ENCODE data around the gene ACADVL. TPM values are rescaled to one million over a fixed set of nuclear protein-coding genes. Genes with fewer than 3 reads are reported as not detected.

The ACADVL gene
- polyA plus RNA-seq, 1 experiment: 217 TPM

- no peak overlapping the region for H3K4me3 ChIP-seq (ENCODE audit: low read depth, low read length)
- no peaks in the 10 kb centered on the region for H3K9me3 ChIP-seq (ENCODE audit: control insufficient read depth, insufficient read depth, low read length)
- POLR2A ChIA-PET: no interaction called here
- no peaks in the 10 kb centered on the region for H3K27me3 ChIP-seq (ENCODE audit: control insufficient read depth, insufficient read depth, low read length)
- no peak overlapping the region for H3K27ac ChIP-seq (ENCODE audit: low read depth, low read length)
- no peak for TF ChIP-seq CTCF (IDR thresholded peaks at IDR 0.05; ENCODE audit: low read depth, low read length)
- DNase-seq (ENCODE audit: low read depth, low spot score): no peak
- CTCF ChIA-PET: interaction anchor here (0.6 to 0.7 kb wide), 2 partner anchors 405 to 1226 kb away, joined by 4 to 5 read pairs; no protein-coding TSS in a partner anchor
These were observed 35.6 kb upstream of the ACADVL start for GRCh38 chr17:7184091-7184488.

GRCh38 chr17:7184647-7185046 is 35.1 kb upstream of the ACADVL start:
- no peak for TF ChIP-seq CTCF (IDR thresholded peaks at IDR 0.05; ENCODE audit: low read depth, low read length)
- H3K27me3 ChIP-seq (ENCODE audit: control insufficient read depth, insufficient read depth, low read length): no peaks in the 10 kb centered on the region
- H3K27ac ChIP-seq (ENCODE audit: low read depth, low read length): no peak overlapping the region
- ChIA-PET POLR2A (no interaction called here), CTCF (interaction anchor here (0.7 to 1.2 kb wide), 2 partner anchors 139 to 1225 kb away, joined by 4 to 5 read pairs; no protein-coding TSS in a partner anchor)
- H3K9me3 ChIP-seq (ENCODE audit: control insufficient read depth, insufficient read depth, low read length): no peaks in the 10 kb centered on the region
- H3K4me3 ChIP-seq (ENCODE audit: low read depth, low read length): no peak overlapping the region
- DNase-seq (ENCODE audit: low read depth, low spot score): no peak

- Histone ChIP-seq H3K4me3 (ENCODE audit: low read depth, low read length) (no peak overlapping the region), H3K9me3 (ENCODE audit: control insufficient read depth, insufficient read depth, low read length) (no peaks in the 10 kb centered on the region), H3K27ac (ENCODE audit: low read depth, low read length) (no peak overlapping the region), H3K27me3 (ENCODE audit: control insufficient read depth, insufficient read depth, low read length) (no peaks in the 10 kb centered on the region)
- peak; percentile 39 for TF ChIP-seq CTCF (IDR thresholded peaks at IDR 0.05; ENCODE audit: low read depth, low read length)
- DNase-seq (ENCODE audit: low read depth, low spot score): no peak
- ChIA-PET CTCF (interaction anchor here (0.7 to 1.0 kb wide), 2 partner anchors 8 to 140 kb away, joined by 3 read pairs; no protein-coding TSS in a partner anchor), POLR2A (interaction anchor here (0.7 kb wide), 1 partner anchor 13 kb away, joined by 3 read pairs; no protein-coding TSS in a partner anchor)
These were observed 33.5 kb upstream of the ACADVL start for GRCh38 chr17:7186241-7186640.

GRCh38 chr17:7190276-7190917 is 29.3 kb upstream of the ACADVL start:
- POLR2A ChIA-PET: interaction anchor here (0.6 kb wide), 1 partner anchor 61 kb away, joined by 3 read pairs; the partner anchor contains the start of genes CTDNEP1 and ELP5
- no peak for TF ChIP-seq CTCF (IDR thresholded peaks at IDR 0.05; ENCODE audit: low read depth, low read length)
- Histone ChIP-seq H3K27ac (ENCODE audit: low read depth, low read length) (no peak overlapping the region), H3K27me3 (ENCODE audit: control insufficient read depth, insufficient read depth, low read length) (no peaks in the 10 kb centered on the region), H3K4me3 (ENCODE audit: low read depth, low read length) (no peak overlapping the region), H3K9me3 (ENCODE audit: control insufficient read depth, insufficient read depth, low read length) (no peaks in the 10 kb centered on the region)
- no peak for DNase-seq (ENCODE audit: low read depth, low spot score)
- CTCF ChIA-PET: interaction anchor here (0.7 to 1.1 kb wide), 2 partner anchors 13 to 137 kb away, joined by 5 to 8 read pairs; no protein-coding TSS in a partner anchor

GRCh38 chr17:7191069-7191468 is 28.7 kb upstream of the ACADVL start:
- H3K9me3 ChIP-seq (ENCODE audit: control insufficient read depth, insufficient read depth, low read length): no peaks in the 10 kb centered on the region
- H3K4me3 ChIP-seq (ENCODE audit: low read depth, low read length): no peak overlapping the region
- H3K27ac ChIP-seq (ENCODE audit: low read depth, low read length): no peak overlapping the region
- CTCF ChIA-PET: interaction anchor here (0.7 to 1.1 kb wide), 2 partner anchors 14 to 138 kb away, joined by 5 to 8 read pairs; no protein-coding TSS in a partner anchor
- no peak for TF ChIP-seq CTCF (IDR thresholded peaks at IDR 0.05; ENCODE audit: low read depth, low read length)
- no peak for DNase-seq (ENCODE audit: low read depth, low spot score)
- no peaks in the 10 kb centered on the region for H3K27me3 ChIP-seq (ENCODE audit: control insufficient read depth, insufficient read depth, low read length)
- POLR2A ChIA-PET: interaction anchor here (0.6 kb wide), 1 partner anchor 61 kb away, joined by 3 read pairs; the partner anchor contains the start of genes CTDNEP1 and ELP5

Measured in AG04450 (cell line).